ENCODE results near the gene RBFOX1. TPM values are rescaled to one million over a fixed set of nuclear protein-coding genes. Genes with fewer than 3 reads are reported as not detected.

RBFOX1 gene
- total RNA-seq, 1 experiment from 2014 or later = not detected

- H2AFZ ChIP-seq (ENCODE audit: low read depth, low read length, poor library complexity, severe bottlenecking) = no peak overlapping the region
- no peak overlapping the region for H3K9ac ChIP-seq (ENCODE audit: low read length)
- no peak overlapping the region for H3K4me3 ChIP-seq (replicated peaks in 1 of 2; ENCODE audit: low read depth in 1 of 2, low read length in 2 of 2)
- H3K4me1 ChIP-seq (ENCODE audit: control insufficient read depth in 1 of 2, insufficient read depth in 2 of 2, low read length in 2 of 2) = no peaks in the 10 kb centered on the region
- BruUV-seq (replicated peaks) = no TSS peak
- intact Hi-C loops (cut with micrococcal nuclease) = no loop called here
- no peak overlapping the region for H3K4me2 ChIP-seq (ENCODE audit: low read length)
- no peaks in the 10 kb centered on the region for H4K20me1 ChIP-seq (ENCODE audit: insufficient read depth)
- peaks cover 5 to 17% of the 10 kb centered on the region in 2 experiments; a peak in 2 of 4 replicates for H3K9me3 ChIP-seq (ENCODE audit: control insufficient read depth in 1 of 2, insufficient read depth in 1 of 2, low read depth in 1 of 2, low read length in 2 of 2)
- H3K9me2 ChIP-seq (ENCODE audit: insufficient read depth) = no peaks in the 10 kb centered on the region
- H3K79me2 ChIP-seq (ENCODE audit: insufficient read depth, low read length) = no peaks in the 10 kb centered on the region
- H3K27me3 ChIP-seq (ENCODE audit: insufficient read depth, low read length) = no peaks in the 10 kb centered on the region
- ATAC-seq (no peak), DNase-seq (ENCODE audit: low read depth, low spot score) (no peak)
- ChIA-PET RAD21 (ENCODE audit: low non-redundant PET in 1 of 2, low total read pairs in 2 of 2, uncharacterized antibody in 2 of 2, unreplicated experiment in 2 of 2) (no interaction called here), POLR2A (no interaction called here), CTCF (no interaction called here)
- H3K36me3 ChIP-seq (ENCODE audit: control insufficient read depth in 1 of 2, insufficient read depth in 2 of 2, low read length in 2 of 2) = no peaks in the 10 kb centered on the region
- no peak overlapping the region for H3K27ac ChIP-seq (ENCODE audit: low read depth, low read length)
- TF ChIP-seq POLR2A (IDR thresholded peaks at IDR 0.05; ENCODE audit: borderline replicate concordance, extremely low read depth, insufficient read depth, insufficient read length) (no peak), CTCF (IDR thresholded peaks at IDR 0.05 in 2 of 3, conservative IDR thresholded peaks at IDR 0.05 in 1 of 3; ENCODE audit: borderline replicate concordance in 1 of 3, insufficient read depth in 1 of 3, low read depth in 2 of 3, low read length in 2 of 3) (no peak), EGR1 (IDR thresholded peaks at IDR 0.05; ENCODE audit: low read depth) (no peak), CBX3 (IDR thresholded peaks at IDR 0.05; ENCODE audit: low read depth) (no peak), YY1 (IDR thresholded peaks at IDR 0.05; ENCODE audit: extremely low read depth, insufficient replicate concordance, low read depth, low read length) (no peak), JUND (IDR thresholded peaks at IDR 0.05) (no peak), ATF3 (IDR thresholded peaks at IDR 0.05) (no peak), RAD21 (IDR thresholded peaks at IDR 0.05; ENCODE audit: low read depth) (no peak)
These were observed 110.5 kb downstream of the RBFOX1 start for GRCh38 chr16:7443142-7443541.
